Lower lobe of right lung (tissue), 2 donors: ENCODE results near the gene FABP2. TPM values are rescaled to one million over a fixed set of nuclear protein-coding genes. Genes with fewer than 3 reads are reported as not detected.
A peak's percentile ranks its signal among the peaks of the same experiment; 100 is the strongest.

Experiments
- ATAC-seq, 2 donors: fragments of 200-7000 bp; cut with Tn5 transposase; one replicate each; pipeline ENCODE4 v1.9.1; 2020 to 2022; ENCODE audit warnings: mild to moderate bottlenecking in 2 of 2, moderate library complexity in 2 of 2
- DNase-seq: peaks from one replicate; pipeline ENCODE4 v3.0.0-alpha.2; 2020
- H3K27ac ChIP-seq: fragments of 200-600 bp; one replicate; pipeline ENCODE4 v1.8.0; 2022
- H3K27me3 ChIP-seq: fragments of 200-600 bp; one replicate; pipeline ENCODE4 v1.8.0; 2022; ENCODE audit warnings: low read depth
- H3K36me3 ChIP-seq: fragments of 200-600 bp; one replicate; pipeline ENCODE4 v1.8.0; 2022; ENCODE audit warnings: mild to moderate bottlenecking
- H3K4me1 ChIP-seq: fragments of 200-600 bp; one replicate; pipeline ENCODE4 v1.8.0; 2022
- H3K4me3 ChIP-seq: fragments of 200-600 bp; one replicate; pipeline ENCODE4 v1.8.0; 2022; ENCODE audit warnings: mild to moderate bottlenecking
- H3K9me3 ChIP-seq: fragments of 200-600 bp; one replicate; pipeline ENCODE4 v1.8.0; 2022
- intact Hi-C: fragments of 100-400 bp; cut with DNase I; formaldehyde crosslinking; loops from one replicate; pipeline ENCODE4 v1.11.0; 2022
- total RNA-seq: library from RNA; stranded (reverse); fragmentation: NEBNext Ultra II Directional; extraction: Animal tissue kit (Norgen Biotek cat#: 25700); gene quantifications from one replicate; pipeline ENCODE4 v1.2.1, GENCODE V29; 2021
- TF ChIP-seq, protein P1 (sequence below): fragments of 200-600 bp; IDR thresholded peaks from one replicate; pipeline ENCODE4 v1.8.0; 2022; ENCODE audit warnings: antibody characterized with exemption, mild to moderate bottlenecking
- donor health status: DM: no; HTN: yes; CAD: no; lungs with severe emphysema.

FABP2 gene
- total RNA-seq, 1 donor from 2014 or later, result not detected

DNA sequence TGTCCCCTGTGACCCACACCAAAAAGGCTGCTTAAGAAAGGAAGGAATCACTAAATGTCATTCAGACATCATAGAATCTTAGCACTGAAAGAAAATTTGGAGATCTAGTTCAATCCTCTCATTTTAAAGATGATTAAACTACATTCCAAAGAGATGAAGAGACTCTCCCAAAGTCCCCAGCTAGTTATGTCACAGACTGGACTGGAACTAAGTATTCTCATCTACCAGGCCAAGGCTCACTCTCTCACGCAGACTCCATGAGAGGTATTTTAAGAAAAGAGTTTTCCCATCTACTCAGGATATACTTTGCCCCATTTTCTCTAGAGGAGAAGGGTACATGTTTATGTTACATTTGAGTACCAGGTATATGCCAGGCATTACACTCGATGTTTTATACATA lies 6.9 kb downstream of the FABP2 start:
- H3K9me3 ChIP-seq, result no peaks in the 10 kb centered on the region
- TF ChIP-seq, protein P1, sequence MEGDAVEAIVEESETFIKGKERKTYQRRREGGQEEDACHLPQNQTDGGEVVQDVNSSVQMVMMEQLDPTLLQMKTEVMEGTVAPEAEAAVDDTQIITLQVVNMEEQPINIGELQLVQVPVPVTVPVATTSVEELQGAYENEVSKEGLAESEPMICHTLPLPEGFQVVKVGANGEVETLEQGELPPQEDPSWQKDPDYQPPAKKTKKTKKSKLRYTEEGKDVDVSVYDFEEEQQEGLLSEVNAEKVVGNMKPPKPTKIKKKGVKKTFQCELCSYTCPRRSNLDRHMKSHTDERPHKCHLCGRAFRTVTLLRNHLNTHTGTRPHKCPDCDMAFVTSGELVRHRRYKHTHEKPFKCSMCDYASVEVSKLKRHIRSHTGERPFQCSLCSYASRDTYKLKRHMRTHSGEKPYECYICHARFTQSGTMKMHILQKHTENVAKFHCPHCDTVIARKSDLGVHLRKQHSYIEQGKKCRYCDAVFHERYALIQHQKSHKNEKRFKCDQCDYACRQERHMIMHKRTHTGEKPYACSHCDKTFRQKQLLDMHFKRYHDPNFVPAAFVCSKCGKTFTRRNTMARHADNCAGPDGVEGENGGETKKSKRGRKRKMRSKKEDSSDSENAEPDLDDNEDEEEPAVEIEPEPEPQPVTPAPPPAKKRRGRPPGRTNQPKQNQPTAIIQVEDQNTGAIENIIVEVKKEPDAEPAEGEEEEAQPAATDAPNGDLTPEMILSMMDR, result no peak
- DNase-seq, result no peak
- no peaks in the 10 kb centered on the region for H3K27me3 ChIP-seq
- intact Hi-C loops, result loop anchor here (10.0 kb wide), 1 partner anchor 740 kb away; no protein-coding TSS in a partner anchor
- H3K4me1 ChIP-seq, result no peaks in the 10 kb centered on the region
- H3K36me3 ChIP-seq, result no peaks in the 10 kb centered on the region
- ATAC-seq, result no peak
- H3K4me3 ChIP-seq, result no peak overlapping the region
- H3K27ac ChIP-seq, result no peak overlapping the region

DNA sequence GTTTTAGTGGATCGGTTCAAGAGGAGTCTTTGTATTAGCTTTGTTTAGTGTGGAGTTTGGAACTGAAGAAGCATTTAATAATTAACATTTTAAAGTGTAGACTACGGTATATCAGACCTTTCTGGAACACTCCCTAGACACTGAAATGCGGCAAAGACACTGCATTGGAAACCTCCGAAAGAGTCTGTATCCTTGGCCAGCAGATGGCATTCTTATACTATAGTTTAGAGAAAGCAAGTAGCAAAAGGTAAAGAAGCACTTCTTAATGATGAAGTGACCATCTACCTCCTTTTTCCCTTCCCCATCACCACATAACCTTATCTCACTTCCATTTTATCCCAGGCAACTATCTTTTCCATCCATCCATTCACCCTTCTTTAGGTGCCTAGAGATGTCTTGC lies 7.6 kb downstream of the FABP2 start:
- Histone ChIP-seq H3K27me3 (no peaks in the 10 kb centered on the region), H3K4me3 (no peak overlapping the region), H3K4me1 (no peaks in the 10 kb centered on the region), H3K9me3 (no peaks in the 10 kb centered on the region), H3K27ac (no peak overlapping the region), H3K36me3 (no peaks in the 10 kb centered on the region)
- TF ChIP-seq, protein P1, result peak; percentile 50
- ATAC-seq, result peak; percentile 77 to 81
- intact Hi-C loops, result loop anchor here (10.0 kb wide), 1 partner anchor 740 kb away; no protein-coding TSS in a partner anchor
- no peak for DNase-seq

DNA sequence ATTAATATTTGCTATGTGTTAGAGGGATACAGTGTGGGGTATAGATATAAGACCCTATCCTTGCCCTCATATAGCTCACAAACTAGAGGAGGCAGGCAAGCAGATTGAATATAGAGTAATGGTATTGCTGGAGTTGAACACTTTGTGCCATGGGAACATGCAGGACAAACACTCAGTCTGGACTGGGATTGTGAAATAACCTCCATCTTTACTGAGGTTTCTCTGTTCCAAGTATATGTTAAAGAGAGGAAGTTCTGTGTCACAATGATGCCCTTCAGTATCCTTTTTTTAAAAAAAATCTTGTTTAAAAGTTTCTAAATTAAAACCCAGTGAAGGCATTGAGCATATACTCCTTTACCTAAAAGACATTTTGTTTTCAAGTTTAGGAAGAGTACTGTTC lies 8.7 kb downstream of the FABP2 start:
- no peaks in the 10 kb centered on the region for H3K27me3 ChIP-seq
- TF ChIP-seq, protein P1, result no peak
- H3K9me3 ChIP-seq, result no peaks in the 10 kb centered on the region
- H3K27ac ChIP-seq, result no peak overlapping the region
- DNase-seq (no peak), ATAC-seq (no peak)
- no peak overlapping the region for H3K4me3 ChIP-seq
- H3K36me3 ChIP-seq, result no peaks in the 10 kb centered on the region
- H3K4me1 ChIP-seq, result no peaks in the 10 kb centered on the region
- intact Hi-C loops, result loop anchor here (10.0 kb wide), 1 partner anchor 742 kb away; no protein-coding TSS in a partner anchor

DNA sequence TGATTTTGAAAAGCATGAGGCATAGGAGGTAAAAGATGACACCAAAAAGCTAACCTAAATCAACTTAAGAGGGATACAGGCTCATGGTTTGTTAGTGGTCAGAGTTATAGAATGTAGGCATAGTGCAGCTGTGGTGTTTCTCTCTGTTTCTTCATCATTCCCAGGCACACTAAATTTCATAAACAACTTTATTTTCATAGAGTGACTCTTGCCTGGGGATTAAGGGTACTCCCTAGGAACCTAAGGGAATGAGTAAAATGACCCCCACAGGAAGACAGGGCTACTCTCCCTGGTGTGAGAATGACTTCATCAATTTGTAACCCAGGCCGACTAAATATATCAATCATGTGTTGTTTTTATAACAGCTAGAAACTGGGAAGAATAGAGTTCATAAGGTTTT lies 11.1 kb downstream of the FABP2 start:
- intact Hi-C loops, result loop anchor here (10.0 kb wide), 1 partner anchor 744 kb away; no protein-coding TSS in a partner anchor
- TF ChIP-seq, protein P1, result no peak
- Histone ChIP-seq H3K4me1 (no peaks in the 10 kb centered on the region), H3K4me3 (no peak overlapping the region), H3K27me3 (no peaks in the 10 kb centered on the region), H3K36me3 (no peaks in the 10 kb centered on the region), H3K9me3 (no peaks in the 10 kb centered on the region), H3K27ac (no peak overlapping the region)
- DNase-seq, result no peak
- no peak for ATAC-seq

DNA sequence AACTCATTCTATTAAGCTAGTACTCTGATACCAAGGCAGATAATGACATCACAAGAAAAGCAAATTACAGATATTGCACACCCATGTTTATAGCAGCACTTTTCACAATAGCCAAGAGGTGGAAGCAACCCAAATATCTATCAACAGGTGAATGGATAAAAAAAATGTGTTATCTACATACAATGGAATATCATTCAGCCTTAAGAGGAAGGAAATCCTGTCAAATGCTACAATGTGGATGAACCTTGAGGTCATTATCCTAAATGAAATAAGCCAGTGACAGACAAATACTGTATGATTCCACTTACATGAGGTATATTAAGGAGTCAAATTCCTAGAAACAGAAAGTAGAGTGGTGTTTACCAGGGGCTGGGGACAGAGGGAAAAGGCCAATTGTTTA lies 14.3 kb downstream of the FABP2 start:
- intact Hi-C loops, result no loop called here
- Histone ChIP-seq H3K36me3 (no peaks in the 10 kb centered on the region), H3K4me3 (no peak overlapping the region), H3K27me3 (no peaks in the 10 kb centered on the region), H3K27ac (no peak overlapping the region), H3K9me3 (no peaks in the 10 kb centered on the region), H3K4me1 (no peaks in the 10 kb centered on the region)
- ATAC-seq (no peak), DNase-seq (no peak)
- TF ChIP-seq, protein P1, result no peak

DNA sequence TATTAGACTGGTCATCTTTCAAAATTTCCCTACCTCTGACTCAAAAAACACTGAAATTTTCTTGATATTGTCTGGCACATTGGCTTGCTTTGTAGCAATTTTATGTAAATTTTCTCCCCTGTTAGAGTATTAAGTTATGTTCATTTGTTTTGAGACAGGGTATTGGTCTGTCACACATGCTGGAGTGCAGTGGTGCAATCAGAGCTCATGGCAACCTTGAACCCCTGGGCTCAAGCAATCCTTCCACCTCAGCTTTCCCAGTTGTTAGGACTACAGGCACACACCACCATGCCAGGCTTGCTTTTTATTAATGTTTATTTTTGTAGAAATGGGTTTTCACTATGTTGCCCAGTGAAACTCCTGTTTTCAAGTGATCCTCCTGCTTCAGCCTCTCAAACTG lies 17.5 kb downstream of the FABP2 start:
- no peak for ATAC-seq

More for the DNA sequence above, 17.5 kb downstream of the FABP2 start:
- DNase-seq, result no peak
- Histone ChIP-seq H3K4me3 (no peak overlapping the region), H3K9me3 (no peaks in the 10 kb centered on the region), H3K36me3 (no peaks in the 10 kb centered on the region), H3K4me1 (no peaks in the 10 kb centered on the region), H3K27ac (no peak overlapping the region), H3K27me3 (no peaks in the 10 kb centered on the region)
- intact Hi-C loops, result no loop called here
- TF ChIP-seq, protein P1, result no peak
